Type B pancreatic cell (in vitro differentiated cells): ENCODE results near the gene ERN2. TPM values are rescaled to one million over a fixed set of nuclear protein-coding genes. Genes with fewer than 3 reads are reported as not detected.

Experiments
- DNase-seq: peaks from one replicate; pipeline ENCODE4 v3.0.0; 2021; ENCODE audit warnings: mixed read lengths; ENCODE audit not compliant: unreplicated experiment; ENCODE audit errors: extremely low spot score
- H3K27ac Mint-ChIP-seq: 2 replicates; pipeline ENCODE4 v1.8.0; 2021; ENCODE audit warnings: mild to moderate bottlenecking, mixed read lengths
- H3K27me3 Mint-ChIP-seq: 2 replicates; pipeline ENCODE4 v1.8.0; 2021; ENCODE audit warnings: mixed read lengths
- H3K36me3 Mint-ChIP-seq: 2 replicates; pipeline ENCODE4 v1.8.0; 2021; ENCODE audit warnings: mixed read lengths
- H3K4me1 Mint-ChIP-seq: one replicate; pipeline ENCODE4 v1.8.0; 2021; ENCODE audit warnings: mixed read lengths; ENCODE audit not compliant: unreplicated experiment
- H3K4me3 Mint-ChIP-seq: 2 replicates; pipeline ENCODE4 v1.8.0; 2021; ENCODE audit warnings: mild to moderate bottlenecking, mixed read lengths
- H3K9me3 Mint-ChIP-seq: 2 replicates; pipeline ENCODE4 v1.8.0; 2021; ENCODE audit warnings: mixed read lengths
- total RNA-seq: library from RNA; stranded (reverse); gene quantifications from 2 replicates; pipeline ENCODE4 v1.2.1, GENCODE V29; 2021; ENCODE audit warnings: low replicate concordance
- TF ChIP-seq, protein P1 (sequence below): fragments of 200-600 bp; sonication (generic); conservative IDR thresholded peaks from 2 replicates; pipeline ENCODE4 v1.5.0; 2021; ENCODE audit warnings: antibody characterized with exemption, mild to moderate bottlenecking

Gene ERN2
- total RNA-seq, 1 donor from 2014 or later = 3.1 TPM

DNA sequence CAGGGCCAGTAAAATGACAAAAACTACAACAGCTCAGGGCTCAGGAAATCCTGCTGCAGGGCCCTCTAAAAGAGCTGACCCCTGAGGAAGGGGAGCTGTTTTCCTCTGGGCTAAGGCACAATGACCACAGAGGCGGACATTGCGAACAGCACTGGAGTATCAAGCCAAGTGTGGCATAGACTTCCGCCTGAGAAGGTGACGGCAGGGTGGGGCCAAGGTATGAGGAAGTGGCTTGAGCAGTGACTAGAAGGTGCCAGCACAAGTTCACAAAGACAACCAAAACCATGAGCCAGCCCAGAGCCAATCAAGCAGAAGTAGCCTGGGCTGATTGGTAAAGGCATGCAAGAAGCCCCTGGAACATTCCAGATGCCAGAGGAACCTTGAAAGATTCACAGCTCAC is 13.9 kb downstream of the ERN2 start:
- Mint-ChIP-seq H3K9me3 (peaks cover 9% of the 10 kb centered on the region), H3K36me3 (no peaks in the 10 kb centered on the region), H3K27ac (no peak overlapping the region), H3K4me1 (peaks cover 14% of the 10 kb centered on the region), H3K27me3 (peaks cover 6% of the 10 kb centered on the region), H3K4me3 (no peak overlapping the region)
- TF ChIP-seq, protein P1, sequence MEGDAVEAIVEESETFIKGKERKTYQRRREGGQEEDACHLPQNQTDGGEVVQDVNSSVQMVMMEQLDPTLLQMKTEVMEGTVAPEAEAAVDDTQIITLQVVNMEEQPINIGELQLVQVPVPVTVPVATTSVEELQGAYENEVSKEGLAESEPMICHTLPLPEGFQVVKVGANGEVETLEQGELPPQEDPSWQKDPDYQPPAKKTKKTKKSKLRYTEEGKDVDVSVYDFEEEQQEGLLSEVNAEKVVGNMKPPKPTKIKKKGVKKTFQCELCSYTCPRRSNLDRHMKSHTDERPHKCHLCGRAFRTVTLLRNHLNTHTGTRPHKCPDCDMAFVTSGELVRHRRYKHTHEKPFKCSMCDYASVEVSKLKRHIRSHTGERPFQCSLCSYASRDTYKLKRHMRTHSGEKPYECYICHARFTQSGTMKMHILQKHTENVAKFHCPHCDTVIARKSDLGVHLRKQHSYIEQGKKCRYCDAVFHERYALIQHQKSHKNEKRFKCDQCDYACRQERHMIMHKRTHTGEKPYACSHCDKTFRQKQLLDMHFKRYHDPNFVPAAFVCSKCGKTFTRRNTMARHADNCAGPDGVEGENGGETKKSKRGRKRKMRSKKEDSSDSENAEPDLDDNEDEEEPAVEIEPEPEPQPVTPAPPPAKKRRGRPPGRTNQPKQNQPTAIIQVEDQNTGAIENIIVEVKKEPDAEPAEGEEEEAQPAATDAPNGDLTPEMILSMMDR = no peak
- no peak for DNase-seq

DNA sequence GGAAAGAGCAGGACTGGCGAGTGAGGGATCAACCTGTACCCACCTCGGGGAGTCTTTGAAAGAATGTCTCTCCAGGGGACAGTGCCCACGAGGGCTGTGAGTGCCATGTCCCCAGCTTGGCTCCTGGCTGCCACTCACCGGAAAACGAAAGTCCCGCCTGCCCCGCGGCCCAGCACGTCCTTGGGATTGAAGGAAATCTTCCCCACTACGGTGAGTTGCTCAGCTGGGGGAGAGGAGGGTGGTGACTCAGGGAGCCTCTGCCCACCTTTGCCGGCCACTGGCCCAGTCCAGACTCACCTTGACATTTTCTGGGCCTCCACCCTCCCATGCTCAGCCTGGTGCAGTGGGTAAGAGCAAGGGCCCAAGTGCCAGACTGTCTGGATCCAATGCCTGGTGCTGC is 17.3 kb downstream of the ERN2 start:
- peaks cover 2% of the 10 kb centered on the region for H3K27me3 Mint-ChIP-seq
- peaks cover 13% of the 10 kb centered on the region for H3K4me1 Mint-ChIP-seq
- no peak for DNase-seq
- no peaks in the 10 kb centered on the region for H3K36me3 Mint-ChIP-seq
- TF ChIP-seq, protein P1 = no peak
- no peak overlapping the region for H3K4me3 Mint-ChIP-seq
- H3K27ac Mint-ChIP-seq = no peak overlapping the region
- H3K9me3 Mint-ChIP-seq = no peaks in the 10 kb centered on the region

DNA sequence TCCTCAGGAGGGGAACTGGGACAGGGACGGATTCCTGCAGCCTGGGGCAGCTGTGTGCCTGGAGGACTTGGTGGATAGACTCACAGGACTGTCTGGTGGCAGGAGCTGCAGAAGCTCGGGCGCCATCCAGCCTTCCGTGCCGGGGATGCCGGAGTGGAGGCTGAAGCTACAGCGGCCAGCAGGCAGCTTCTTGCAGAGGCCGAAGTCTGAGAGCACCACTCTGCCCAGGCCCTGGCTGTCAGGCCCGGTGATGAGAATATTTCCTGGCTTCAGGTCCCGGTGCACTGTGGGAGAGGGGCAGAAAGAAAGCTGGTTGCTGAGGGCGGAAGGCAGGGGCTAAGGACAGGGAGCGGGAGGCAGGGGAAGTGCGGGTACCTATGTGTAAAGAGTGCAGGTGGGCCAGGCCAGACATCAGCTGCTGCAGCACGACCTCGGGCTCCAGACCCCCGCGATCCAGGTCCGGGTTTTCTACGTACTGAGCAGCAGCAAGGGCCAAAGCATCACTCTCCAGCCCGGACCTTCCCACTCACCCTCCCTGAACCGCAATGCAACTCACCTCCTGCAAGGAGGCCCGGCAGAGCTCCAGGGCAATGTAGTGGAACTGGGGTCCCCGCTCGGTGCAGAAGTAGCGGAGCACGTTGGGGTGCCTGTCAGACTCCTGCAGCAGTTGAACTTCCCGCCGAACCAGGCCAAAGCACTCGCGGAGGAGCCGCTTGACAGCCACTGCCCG is 18.2 kb downstream of the ERN2 start:
- peak overlapping the region; percentile 8 for H3K27ac Mint-ChIP-seq
- DNase-seq = no peak

DNA sequence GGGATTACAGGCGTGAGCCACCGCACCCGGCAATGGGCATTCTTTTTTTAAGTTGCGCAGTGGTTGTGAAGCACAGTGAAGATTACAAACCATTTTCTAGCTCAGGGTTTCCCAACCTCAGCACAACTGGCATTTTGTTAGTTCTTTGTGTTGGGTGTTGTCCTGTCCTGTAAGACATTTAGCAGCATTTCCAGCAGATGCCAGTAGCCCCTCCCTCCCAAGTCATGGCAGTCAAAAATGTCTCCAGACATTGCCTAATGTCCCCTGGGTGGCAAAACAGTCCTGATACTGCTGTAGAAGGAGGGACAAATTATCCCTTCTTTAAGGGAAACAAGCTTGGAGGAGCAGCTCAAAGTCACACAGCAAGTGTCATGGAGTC is 18.8 kb downstream of the ERN2 start:
- H3K4me1 Mint-ChIP-seq = peaks cover 9% of the 10 kb centered on the region
- peak overlapping the region; percentile 77 for H3K4me3 Mint-ChIP-seq
- no peaks in the 10 kb centered on the region for H3K27me3 Mint-ChIP-seq
- TF ChIP-seq, protein P1 = no peak
- H3K36me3 Mint-ChIP-seq = peaks cover under 1% of the 10 kb centered on the region
- H3K9me3 Mint-ChIP-seq = no peaks in the 10 kb centered on the region
- no peak overlapping the region for H3K27ac Mint-ChIP-seq
- DNase-seq = no peak

More for the DNA sequence above, 18.2 kb downstream of the ERN2 start:
- TF ChIP-seq, protein P1 = no peak
- H3K9me3 Mint-ChIP-seq = no peaks in the 10 kb centered on the region
- peak overlapping the region; percentile 77 for H3K4me3 Mint-ChIP-seq
- H3K4me1 Mint-ChIP-seq = peaks cover 9% of the 10 kb centered on the region
- no peaks in the 10 kb centered on the region for H3K27me3 Mint-ChIP-seq
- H3K36me3 Mint-ChIP-seq = no peaks in the 10 kb centered on the region

DNA sequence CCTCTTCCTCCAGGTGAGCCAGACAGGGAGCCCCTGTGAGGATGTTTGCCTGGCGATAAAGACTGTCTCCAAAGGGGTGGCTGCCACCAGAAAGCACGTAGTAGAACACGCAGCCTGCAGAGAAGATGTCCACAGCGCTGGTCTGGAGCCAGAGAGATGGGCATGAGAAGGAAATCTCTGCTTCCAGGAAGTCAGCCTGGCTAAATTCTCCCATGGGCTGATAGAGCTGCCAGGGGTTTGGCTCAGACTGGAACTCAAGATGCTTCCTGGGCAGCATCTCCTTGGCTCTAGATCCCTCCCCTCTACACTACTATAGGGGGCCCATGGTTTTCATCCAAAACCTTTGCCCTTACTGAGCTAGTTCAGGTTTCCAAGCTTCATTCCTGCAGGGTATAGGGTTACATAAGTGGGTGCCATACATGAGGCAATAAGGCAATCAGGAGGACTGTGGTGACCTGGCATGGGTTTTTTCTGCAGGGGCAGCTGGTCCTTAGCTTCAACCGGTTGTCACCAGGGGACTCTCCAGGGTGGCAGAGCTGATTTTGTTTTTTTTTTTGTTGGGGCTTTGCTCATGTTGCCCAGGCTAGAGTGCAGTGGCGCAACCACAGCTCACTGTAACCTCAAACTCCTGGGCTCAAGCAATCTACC is 20.7 kb downstream of the ERN2 start:
- Mint-ChIP-seq H3K36me3 (peaks cover 11% of the 10 kb centered on the region), H3K9me3 (no peaks in the 10 kb centered on the region), H3K27ac (no peak overlapping the region), H3K27me3 (no peaks in the 10 kb centered on the region), H3K4me1 (peaks cover 9% of the 10 kb centered on the region), H3K4me3 (no peak overlapping the region)
- no peak for DNase-seq
- TF ChIP-seq, protein P1 = no peak
